ENCODE measurements around the gene ZNF474.

ZNF474 gene

GRCh38 chr5:122195802-122196394 lies 66.6 kb downstream of the ZNF474 start:
- peak; percentile 79 for TF ChIP-seq CTCF (conservative IDR thresholded peaks at IDR 0.05; ENCODE audit: low read depth, low read length)
- no peak overlapping the region for H3K4me3 ChIP-seq (ENCODE audit: low read length)
- peak; percentile 15 for DNase-seq (ENCODE audit: low read depth)

- DNase-seq (ENCODE audit: low read depth) = no peak
- TF ChIP-seq CTCF (conservative IDR thresholded peaks at IDR 0.05; ENCODE audit: low read depth, low read length) = no peak
- no peak overlapping the region for H3K4me3 ChIP-seq (ENCODE audit: low read length)
Measured at GRCh38 chr5:122199146-122199545, 69.8 kb downstream of the ZNF474 start.

GRCh38 chr5:122200450-122200849 lies 71.1 kb downstream of the ZNF474 start:
- no peak overlapping the region for H3K4me3 ChIP-seq (ENCODE audit: low read length)
- DNase-seq (ENCODE audit: low read depth) = no peak
- no peak for TF ChIP-seq CTCF (conservative IDR thresholded peaks at IDR 0.05; ENCODE audit: low read depth, low read length)

- no peak overlapping the region for H3K4me3 ChIP-seq (ENCODE audit: low read length)
- no peak for TF ChIP-seq CTCF (conservative IDR thresholded peaks at IDR 0.05; ENCODE audit: low read depth, low read length)
- no peak for DNase-seq (ENCODE audit: low read depth)
Measured at GRCh38 chr5:122200865-122201264, 71.5 kb downstream of the ZNF474 start.

GRCh38 chr5:122201365-122201764 lies 72.0 kb downstream of the ZNF474 start:
- DNase-seq (ENCODE audit: low read depth) = no peak
- no peak overlapping the region for H3K4me3 ChIP-seq (ENCODE audit: low read length)
- TF ChIP-seq CTCF (conservative IDR thresholded peaks at IDR 0.05; ENCODE audit: low read depth, low read length) = no peak

- TF ChIP-seq CTCF (conservative IDR thresholded peaks at IDR 0.05; ENCODE audit: low read depth, low read length) = no peak
- H3K4me3 ChIP-seq (ENCODE audit: low read length) = no peak overlapping the region
Measured at GRCh38 chr5:122202952-122203351, 73.6 kb downstream of the ZNF474 start.

More at GRCh38 chr5:122202952-122203351, 73.6 kb downstream of the ZNF474 start:
- DNase-seq (ENCODE audit: low read depth) = peak; percentile 19
